ENCODE measurements around the gene RASSF4.
A peak's percentile ranks its signal among the peaks of the same experiment; 100 is the strongest.

Gene RASSF4

GRCh38 chr10:44958196-44958897, 1.3 kb upstream of the RASSF4 start:
- peaks cover 0 to 2% of the 10 kb centered on the region in 2 donors for H3K9me3 ChIP-seq (replicated peaks in 1 of 2; ENCODE audit: control insufficient read depth in 2 of 2, insufficient read depth in 1 of 2, low read depth in 1 of 2, low read length in 2 of 2)
- peaks cover 19 to 37% of the 10 kb centered on the region in 2 donors for H3K4me1 ChIP-seq (ENCODE audit: control insufficient read depth in 2 of 2, insufficient read depth in 1 of 2, low read depth in 1 of 2, low read length in 2 of 2)
- no peak overlapping the region for H3K14ac ChIP-seq (ENCODE audit: low read length)
- H3K18ac ChIP-seq (ENCODE audit: low read length): no peak overlapping the region
- peak overlapping the region in 1 of 2 donors; percentile 73 for H3K4me3 ChIP-seq (ENCODE audit: low read length in 2 of 2)
- H3K79me1 ChIP-seq (ENCODE audit: low read depth, low read length): no peaks in the 10 kb centered on the region
- peaks cover 0 to 2% (median 0%) of the 10 kb centered on the region in 3 experiments for H3K27me3 ChIP-seq (ENCODE audit: control insufficient read depth in 3 of 3, insufficient read depth in 3 of 3, low read depth in 1 of 3, low read length in 3 of 3)
- no CpG with 5 or more reads among the region's 5 CpGs for WGBS, 2 donors (ENCODE audit: extremely low coverage in 2 of 2, insufficient read length in 2 of 2, insufficient replicate concordance in 1 of 2)
- no peak overlapping the region for H3K9ac ChIP-seq (ENCODE audit: low read depth, low read length, poor library complexity)
- no peak overlapping the region for H3K23ac ChIP-seq (ENCODE audit: low read depth, low read length, poor library complexity)
- H2BK12ac ChIP-seq (ENCODE audit: low read length): no peak overlapping the region
- H3K4me2 ChIP-seq (ENCODE audit: insufficient read depth, low read length, poor library complexity, severe bottlenecking): no peak overlapping the region
- DNase-seq (ENCODE audit: low spot score): no peak
- H3K36me3 ChIP-seq (replicated peaks in 1 of 2; ENCODE audit: control insufficient read depth in 2 of 2, insufficient read depth in 2 of 2, low read length in 2 of 2): peaks cover 2 to 7% of the 10 kb centered on the region in 2 donors
- no peak overlapping the region for H4K91ac ChIP-seq (ENCODE audit: low read depth, low read length, poor library complexity)
- no peak overlapping the region for H2AK5ac ChIP-seq (ENCODE audit: low read depth, low read length)
- H3K27ac ChIP-seq (replicated peaks; ENCODE audit: low read length): no peak overlapping the region
- H4K8ac ChIP-seq (ENCODE audit: low read depth, low read length): no peak overlapping the region
- H2BK15ac ChIP-seq (ENCODE audit: low read length): no peak overlapping the region
- no peak overlapping the region for H2BK120ac ChIP-seq (ENCODE audit: low read depth, low read length)
- H2AFZ ChIP-seq (ENCODE audit: low read length): no peak overlapping the region
- H3K4ac ChIP-seq (ENCODE audit: low read length): no peak overlapping the region
- no peak overlapping the region for H2BK5ac ChIP-seq (ENCODE audit: low read length)

DNA sequence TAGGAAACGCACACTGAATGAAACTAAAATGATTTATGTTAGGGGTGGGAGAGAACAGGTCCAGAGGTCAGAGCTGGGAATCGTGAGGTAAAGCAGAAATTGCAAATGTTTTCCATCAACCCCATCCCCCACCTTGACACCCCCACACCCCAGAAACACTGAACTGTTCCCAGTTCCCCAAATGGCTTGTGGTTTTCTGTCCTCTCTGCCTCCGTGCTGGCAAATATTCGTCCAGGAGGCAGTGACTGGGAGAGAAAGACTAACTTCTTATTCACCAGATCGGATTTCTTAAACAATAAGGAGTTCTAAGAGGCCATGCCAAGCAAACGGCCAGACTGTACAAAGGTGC, 730 bp upstream of the RASSF4 start:
- Histone ChIP-seq H3K23ac (ENCODE audit: low read depth, low read length, poor library complexity) (no peak overlapping the region), H2BK15ac (ENCODE audit: low read length) (no peak overlapping the region), H3K4me1 (ENCODE audit: control insufficient read depth in 2 of 2, insufficient read depth in 1 of 2, low read depth in 1 of 2, low read length in 2 of 2) (peaks cover 24 to 40% of the 10 kb centered on the region in 2 donors), H3K4me3 (ENCODE audit: low read length in 2 of 2) (peak overlapping the region; percentile 73 to 86), H4K91ac (ENCODE audit: low read depth, low read length, poor library complexity) (no peak overlapping the region), H3K9me3 (replicated peaks in 1 of 2; ENCODE audit: control insufficient read depth in 2 of 2, insufficient read depth in 1 of 2, low read depth in 1 of 2, low read length in 2 of 2) (peaks cover 0 to 2% of the 10 kb centered on the region in 2 donors), H3K79me1 (ENCODE audit: low read depth, low read length) (no peaks in the 10 kb centered on the region), H2AK5ac (ENCODE audit: low read depth, low read length) (no peak overlapping the region), H2BK5ac (ENCODE audit: low read length) (peak overlapping the region; percentile 69), H4K8ac (ENCODE audit: low read depth, low read length) (no peak overlapping the region), H3K27me3 (ENCODE audit: control insufficient read depth in 3 of 3, insufficient read depth in 3 of 3, low read depth in 1 of 3, low read length in 3 of 3) (peaks cover 0 to 2% (median 0%) of the 10 kb centered on the region in 3 experiments), H3K4me2 (ENCODE audit: insufficient read depth, low read length, poor library complexity, severe bottlenecking) (peak overlapping the region; percentile 59), H3K9ac (ENCODE audit: low read depth, low read length, poor library complexity) (peak overlapping the region; percentile 84), H2AFZ (ENCODE audit: low read length) (peak overlapping the region; percentile 98), H3K36me3 (replicated peaks in 1 of 2; ENCODE audit: control insufficient read depth in 2 of 2, insufficient read depth in 2 of 2, low read length in 2 of 2) (peaks cover 2 to 7% of the 10 kb centered on the region in 2 donors), H2BK120ac (ENCODE audit: low read depth, low read length) (peak overlapping the region; percentile 2), H2BK12ac (ENCODE audit: low read length) (no peak overlapping the region), H3K4ac (ENCODE audit: low read length) (no peak overlapping the region), H3K27ac (replicated peaks; ENCODE audit: low read length) (no peak overlapping the region), H3K14ac (ENCODE audit: low read length) (no peak overlapping the region), H3K18ac (ENCODE audit: low read length) (no peak overlapping the region)
- WGBS, 2 donors (ENCODE audit: extremely low coverage in 2 of 2, insufficient read length in 2 of 2, insufficient replicate concordance in 1 of 2): no CpG with 5 or more reads among the region's 6 CpGs
- DNase-seq (ENCODE audit: low spot score): no peak

GRCh38 chr10:44960088-44960460, 472 bp downstream of the RASSF4 start:
- Histone ChIP-seq H3K4me1 (ENCODE audit: control insufficient read depth in 2 of 2, insufficient read depth in 1 of 2, low read depth in 1 of 2, low read length in 2 of 2) (peaks cover 34 to 46% of the 10 kb centered on the region in 2 donors), H3K4me2 (ENCODE audit: insufficient read depth, low read length, poor library complexity, severe bottlenecking) (peak overlapping the region; percentile 53), H4K8ac (ENCODE audit: low read depth, low read length) (no peak overlapping the region), H3K4me3 (ENCODE audit: low read length in 2 of 2) (peak overlapping the region; percentile 69 to 73), H3K9ac (ENCODE audit: low read depth, low read length, poor library complexity) (peak overlapping the region; percentile 93), H3K36me3 (replicated peaks in 1 of 2; ENCODE audit: control insufficient read depth in 2 of 2, insufficient read depth in 2 of 2, low read length in 2 of 2) (peaks cover 2 to 7% of the 10 kb centered on the region in 2 donors), H3K27me3 (ENCODE audit: control insufficient read depth in 3 of 3, insufficient read depth in 3 of 3, low read depth in 1 of 3, low read length in 3 of 3) (peaks cover 0 to 2% (median 0%) of the 10 kb centered on the region in 3 experiments), H3K14ac (ENCODE audit: low read length) (peak overlapping the region; percentile 92), H3K4ac (ENCODE audit: low read length) (no peak overlapping the region), H3K18ac (ENCODE audit: low read length) (peak overlapping the region; percentile 93), H3K79me1 (ENCODE audit: low read depth, low read length) (no peaks in the 10 kb centered on the region), H2BK120ac (ENCODE audit: low read depth, low read length) (no peak overlapping the region), H2BK12ac (ENCODE audit: low read length) (no peak overlapping the region), H2BK5ac (ENCODE audit: low read length) (no peak overlapping the region), H4K91ac (ENCODE audit: low read depth, low read length, poor library complexity) (no peak overlapping the region), H2AFZ (ENCODE audit: low read length) (peak overlapping the region; percentile 98), H3K9me3 (replicated peaks in 1 of 2; ENCODE audit: control insufficient read depth in 2 of 2, insufficient read depth in 1 of 2, low read depth in 1 of 2, low read length in 2 of 2) (peaks cover 0 to 2% of the 10 kb centered on the region in 2 donors), H2AK5ac (ENCODE audit: low read depth, low read length) (peak overlapping the region; percentile 68), H3K23ac (ENCODE audit: low read depth, low read length, poor library complexity) (no peak overlapping the region), H2BK15ac (ENCODE audit: low read length) (no peak overlapping the region), H3K27ac (replicated peaks; ENCODE audit: low read length) (no peak overlapping the region)
- no peak for DNase-seq (ENCODE audit: low spot score)
- no CpG with 5 or more reads among the region's 8 CpGs for WGBS, 2 donors (ENCODE audit: extremely low coverage in 2 of 2, insufficient read length in 2 of 2, insufficient replicate concordance in 1 of 2)

DNA sequence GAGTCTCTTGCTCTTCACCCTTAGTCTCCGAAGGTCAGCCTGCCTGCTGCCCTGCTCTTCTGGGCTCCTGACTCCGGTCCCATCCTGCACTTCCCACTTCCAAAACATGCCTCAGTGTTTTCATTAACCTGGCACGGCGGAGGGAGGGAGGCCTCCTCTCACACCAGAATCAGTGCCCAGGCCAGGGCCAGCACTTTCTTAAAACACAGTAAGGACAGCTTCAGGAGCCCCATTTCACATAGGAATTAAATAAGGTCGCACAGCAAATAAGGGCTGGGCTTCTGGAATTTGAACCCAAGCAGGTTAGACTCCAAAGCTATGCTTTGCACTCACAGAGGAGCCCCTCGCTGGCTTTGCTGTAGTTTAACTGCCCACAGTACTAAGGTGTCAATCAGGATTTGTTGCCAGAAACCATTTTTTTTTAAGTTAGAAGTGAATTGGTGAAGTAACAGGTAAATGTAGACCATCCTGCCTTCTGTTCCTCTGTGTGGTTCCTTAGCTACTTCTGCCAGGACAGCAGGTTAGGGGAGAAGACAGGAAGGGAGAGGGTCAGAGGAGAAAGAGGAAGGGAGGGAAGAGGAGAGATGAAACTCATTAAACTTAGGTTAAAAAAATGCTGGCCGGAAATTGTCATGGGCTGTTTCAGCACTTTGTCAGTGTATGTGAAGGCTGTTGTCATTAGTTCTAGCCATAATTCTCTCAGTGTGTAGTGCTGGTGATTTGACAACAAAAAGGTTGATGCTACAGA, 1.1 kb downstream of the RASSF4 start:
- Histone ChIP-seq H3K9me3 (replicated peaks in 1 of 2; ENCODE audit: control insufficient read depth in 2 of 2, insufficient read depth in 1 of 2, low read depth in 1 of 2, low read length in 2 of 2) (peaks cover 0 to 2% of the 10 kb centered on the region in 2 donors), H2BK120ac (ENCODE audit: low read depth, low read length) (no peak overlapping the region), H3K79me1 (ENCODE audit: low read depth, low read length) (no peaks in the 10 kb centered on the region), H2BK5ac (ENCODE audit: low read length) (no peak overlapping the region), H2BK12ac (ENCODE audit: low read length) (no peak overlapping the region), H2BK15ac (ENCODE audit: low read length) (no peak overlapping the region), H3K18ac (ENCODE audit: low read length) (no peak overlapping the region), H3K4me1 (ENCODE audit: control insufficient read depth in 2 of 2, insufficient read depth in 1 of 2, low read depth in 1 of 2, low read length in 2 of 2) (peaks cover 39 to 49% of the 10 kb centered on the region in 2 donors), H3K27me3 (ENCODE audit: control insufficient read depth in 3 of 3, insufficient read depth in 3 of 3, low read depth in 1 of 3, low read length in 3 of 3) (peaks cover 0 to 2% (median 0%) of the 10 kb centered on the region in 3 experiments), H3K36me3 (replicated peaks in 1 of 2; ENCODE audit: control insufficient read depth in 2 of 2, insufficient read depth in 2 of 2, low read length in 2 of 2) (peaks cover 2 to 7% of the 10 kb centered on the region in 2 donors), H3K14ac (ENCODE audit: low read length) (no peak overlapping the region), H4K91ac (ENCODE audit: low read depth, low read length, poor library complexity) (no peak overlapping the region), H3K9ac (ENCODE audit: low read depth, low read length, poor library complexity) (peak overlapping the region; percentile 57), H3K27ac (replicated peaks; ENCODE audit: low read length) (no peak overlapping the region), H4K8ac (ENCODE audit: low read depth, low read length) (no peak overlapping the region), H3K4me2 (ENCODE audit: insufficient read depth, low read length, poor library complexity, severe bottlenecking) (peak overlapping the region; percentile 53), H3K4ac (ENCODE audit: low read length) (no peak overlapping the region), H2AK5ac (ENCODE audit: low read depth, low read length) (peak overlapping the region; percentile 15), H3K4me3 (ENCODE audit: low read length in 2 of 2) (peak overlapping the region in 1 of 2 donors; percentile 73), H3K23ac (ENCODE audit: low read depth, low read length, poor library complexity) (no peak overlapping the region), H2AFZ (ENCODE audit: low read length) (no peak overlapping the region)
- WGBS, 2 donors (ENCODE audit: extremely low coverage in 2 of 2, insufficient read length in 2 of 2, insufficient replicate concordance in 1 of 2): no CpG with 5 or more reads among the region's 7 CpGs
- DNase-seq (ENCODE audit: low spot score): no peak
